H9 (cell line): Measurements from ENCODE around the gene MYBBP1A. TPM values are rescaled to one million over a fixed set of nuclear protein-coding genes. Genes with fewer than 3 reads are reported as not detected.

Experiments used
- DNase-seq: peaks from one replicate; pipeline ENCODE4 v3.0.0-alpha.2; 2017
- H2AFZ ChIP-seq: one replicate; pipeline ENCODE4 v1.6.1; 2013; ENCODE audit warnings: mild to moderate bottlenecking, low read length, control low read depth, moderate library complexity
- H2AK5ac ChIP-seq: 2 replicates; pipeline ENCODE4 v1.6.1; 2013; ENCODE audit warnings: low read length, control low read depth, mixed read lengths; ENCODE audit not compliant: insufficient read length
- H2BK120ac ChIP-seq: one replicate; pipeline ENCODE4 v1.6.1; 2013; ENCODE audit warnings: low read depth, mild to moderate bottlenecking, low read length, control low read depth, inconsistent platforms; ENCODE audit not compliant: poor library complexity, severe bottlenecking
- H2BK12ac ChIP-seq: 2 replicates; pipeline ENCODE4 v1.6.1; 2013; ENCODE audit warnings: low read length, control low read depth, mixed read lengths, low read depth; ENCODE audit not compliant: insufficient read length
- H2BK15ac ChIP-seq: 2 replicates; pipeline ENCODE4 v1.6.1; 2013; ENCODE audit warnings: low read depth, low read length, control low read depth
- H2BK20ac ChIP-seq: one replicate; pipeline ENCODE4 v1.6.1; 2013; ENCODE audit warnings: low read depth, mild to moderate bottlenecking, low read length, control low read depth, inconsistent platforms; ENCODE audit not compliant: poor library complexity, severe bottlenecking
- H2BK5ac ChIP-seq: 2 replicates; pipeline ENCODE4 v1.6.1; 2013; ENCODE audit warnings: low read length, control low read depth, mixed read lengths; ENCODE audit not compliant: insufficient read length
- H3K14ac ChIP-seq: 2 replicates; pipeline ENCODE4 v1.6.1; 2013; ENCODE audit warnings: low read length, control low read depth; ENCODE audit not compliant: insufficient read depth
- H3K18ac ChIP-seq: 2 replicates; pipeline ENCODE4 v1.6.1; 2013; ENCODE audit warnings: low read depth, mild to moderate bottlenecking, mixed read lengths, low read length, control low read depth; ENCODE audit not compliant: insufficient read length
- H3K23ac ChIP-seq: 2 replicates; pipeline ENCODE4 v1.6.1; 2013; ENCODE audit warnings: low read length, control low read depth, mixed read lengths, low read depth; ENCODE audit not compliant: insufficient read length
- H3K23me2 ChIP-seq: 2 replicates; pipeline ENCODE4 v1.6.1; 2013; ENCODE audit warnings: low read depth, mild to moderate bottlenecking, mixed read lengths, low read length, control low read depth; ENCODE audit not compliant: insufficient read length, poor library complexity, severe bottlenecking
- H3K27ac ChIP-seq: 2 replicates; pipeline ENCODE4 v1.5.1; 2013; ENCODE audit warnings: low read length, control low read depth, mixed read lengths, low read depth; ENCODE audit not compliant: insufficient read length
- H3K27me3 ChIP-seq: 2 replicates; pipeline ENCODE4 v1.6.1; 2013; ENCODE audit warnings: low read length, control low read depth, inconsistent platforms; ENCODE audit not compliant: insufficient read depth
- H3K4ac ChIP-seq: 2 replicates; pipeline ENCODE4 v1.6.1; 2013; ENCODE audit warnings: low read depth, mild to moderate bottlenecking, control low read depth, inconsistent platforms, low read length, moderate library complexity
- H3K4me1 ChIP-seq: 2 replicates; pipeline ENCODE4 v1.6.1; 2013; ENCODE audit warnings: low read length, control low read depth, inconsistent platforms; ENCODE audit not compliant: insufficient read depth
- H3K4me2 ChIP-seq: 2 replicates; pipeline ENCODE4 v1.6.1; 2013; ENCODE audit warnings: low read length, control low read depth, mixed read lengths; ENCODE audit not compliant: insufficient read length, insufficient read depth
- H3K56ac ChIP-seq: 2 replicates; pipeline ENCODE4 v1.6.1; 2013; ENCODE audit warnings: low read depth, mild to moderate bottlenecking, mixed read lengths, low read length, control low read depth; ENCODE audit not compliant: insufficient read length
- H3K79me1 ChIP-seq: 2 replicates; pipeline ENCODE4 v1.6.1; 2013; ENCODE audit warnings: low read depth, mild to moderate bottlenecking, moderate library complexity, low read length, control low read depth, inconsistent platforms; ENCODE audit not compliant: insufficient read depth, poor library complexity, severe bottlenecking
- H3K79me2 ChIP-seq: 2 replicates; pipeline ENCODE4 v1.6.1; 2013; ENCODE audit warnings: low read length, control low read depth, inconsistent platforms; ENCODE audit not compliant: insufficient read depth
- H3K9ac ChIP-seq: 2 replicates; pipeline ENCODE4 v1.6.1; 2013; ENCODE audit warnings: low read length, control low read depth, mixed read lengths; ENCODE audit not compliant: insufficient read length; ENCODE audit errors: extremely low read depth
- H3K9me3 ChIP-seq: one replicate; pipeline ENCODE4 v1.6.1; 2013; ENCODE audit warnings: low read depth, low read length, inconsistent platforms; ENCODE audit not compliant: control insufficient read depth
- H3T11ph ChIP-seq: one replicate; pipeline ENCODE4 v1.6.1; 2013; ENCODE audit warnings: mild to moderate bottlenecking, low read length, control low read depth, inconsistent platforms
- H4K20me1 ChIP-seq: one replicate; pipeline ENCODE4 v1.6.1; 2013; ENCODE audit not compliant: control insufficient read depth, insufficient read length, insufficient read depth
- H4K5ac ChIP-seq: 2 replicates; pipeline ENCODE4 v1.6.1; 2013; ENCODE audit warnings: low read depth, mild to moderate bottlenecking, mixed read lengths, low read length, control low read depth; ENCODE audit not compliant: insufficient read length
- H4K8ac ChIP-seq: replicated peaks from 2 replicates; pipeline ENCODE4 v1.6.1; 2013; ENCODE audit warnings: low read length, control low read depth, mixed read lengths, low read depth; ENCODE audit not compliant: insufficient read length
- H4K91ac ChIP-seq: 2 replicates; pipeline ENCODE4 v1.6.1; 2013; ENCODE audit warnings: low read depth, mild to moderate bottlenecking, moderate library complexity, mixed read lengths, low read length, control low read depth; ENCODE audit not compliant: insufficient read length
- H3K27ac Mint-ChIP-seq, 3 experiments: 2 replicates in 2 of 3; 3 replicates in 1 of 3; pipeline ENCODE4 v1.8.0; 2020 to 2021; ENCODE audit warnings: mixed read lengths in 3 of 3, mild to moderate bottlenecking in 1 of 3, moderate library complexity in 1 of 3
- H3K27me3 Mint-ChIP-seq: 2 replicates; pipeline ENCODE4 v1.8.0; 2021; ENCODE audit warnings: low read depth, mild to moderate bottlenecking, moderate library complexity, mixed read lengths
- H3K36me3 Mint-ChIP-seq, 3 experiments: 2 replicates in 2 of 3; 3 replicates in 1 of 3; pipeline ENCODE4 v1.8.0; 2020 to 2021; ENCODE audit warnings: low read depth in 3 of 3, mixed read lengths in 3 of 3; ENCODE audit not compliant: insufficient read depth in 1 of 3
- H3K4me1 Mint-ChIP-seq, 2 experiments: 2 replicates each; pipeline ENCODE4 v1.8.0; 2020; ENCODE audit warnings: mixed read lengths in 2 of 2
- H3K4me3 Mint-ChIP-seq, 2 experiments: 2 replicates in 1 of 2; 3 replicates in 1 of 2; pipeline ENCODE4 v1.8.0; 2020 to 2021; ENCODE audit warnings: mild to moderate bottlenecking in 2 of 2, mixed read lengths in 2 of 2, moderate library complexity in 1 of 2
- H3K9me3 Mint-ChIP-seq, 2 experiments: 2 replicates in 1 of 2; 3 replicates in 1 of 2; pipeline ENCODE4 v1.8.0; 2020; ENCODE audit warnings: mild to moderate bottlenecking in 2 of 2, mixed read lengths in 2 of 2, moderate library complexity in 1 of 2
- CTCF ChIP-seq: fragments of 200-600 bp; sonication (generic); conservative IDR thresholded peaks from 3 replicates; pipeline ENCODE4 v1.8.0; 2021; ENCODE audit warnings: antibody characterized with exemption, mild to moderate bottlenecking
- WGBS: extraction: QIAGEN DNeasy Blood & Tissue Kit; methylation state at CpG from one replicate; pipeline ENCODE4 v1.1.7; 2013; ENCODE audit warnings: missing lambda C conversion rate, low lambda C conversion rate, mixed read lengths; ENCODE audit not compliant: insufficient read length; ENCODE audit errors: extremely low coverage; 5-methylcytosine and 5-hydroxymethylcytosine counted together
- total RNA-seq: library from RNA; stranded (reverse); gene quantifications from 2 replicates; pipeline ENCODE4 v1.2.1, GENCODE V29; 2021

MYBBP1A gene
- total RNA-seq, 1 experiment from 2014 or later: 181 TPM

DNA sequence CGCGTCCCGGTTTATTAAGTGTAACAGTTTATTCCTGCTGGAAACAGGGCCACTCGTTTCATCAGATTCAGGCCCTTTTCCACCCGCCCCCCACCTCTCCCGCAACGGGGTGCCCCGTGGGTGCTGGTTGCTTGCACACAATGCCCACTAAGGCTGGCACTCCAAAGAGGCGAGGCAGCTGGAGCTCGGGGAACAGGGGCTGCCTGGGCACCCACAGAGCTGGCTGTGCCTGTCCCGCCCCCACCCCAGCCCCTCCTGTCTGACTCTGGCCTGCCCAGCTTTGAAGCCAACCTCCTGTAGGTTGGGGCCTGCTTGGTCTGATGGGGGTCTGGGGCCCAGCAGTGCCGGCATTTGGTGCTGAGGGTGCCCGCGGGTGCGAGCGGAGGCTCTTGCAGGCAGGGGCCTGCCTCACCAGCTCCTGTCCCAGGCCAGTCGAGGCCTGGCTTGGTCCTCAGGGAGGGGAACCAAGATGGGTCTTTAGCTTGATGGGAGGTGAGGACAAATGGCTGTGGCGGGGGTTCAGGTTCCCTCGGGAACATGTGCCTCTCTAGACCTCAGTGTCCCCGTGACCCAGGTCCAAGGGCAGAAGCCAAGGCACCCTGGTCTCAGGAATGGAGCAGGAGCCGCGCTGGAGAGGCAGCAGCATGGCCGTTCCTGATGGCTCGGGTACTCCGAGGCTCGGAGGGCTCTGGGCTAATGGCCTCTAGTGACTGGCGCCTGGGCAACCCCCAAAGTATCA, 20.1 kb downstream of the MYBBP1A start:
- Histone ChIP-seq H3K9ac (no peak overlapping the region), H4K91ac (no peak overlapping the region), H3K27me3 (peaks cover 3% of the 10 kb centered on the region; the same call in 1 of the 2 replicates), H3K79me1 (no peaks in the 10 kb centered on the region), H2BK120ac (no peak overlapping the region), H4K5ac (no peak overlapping the region), H3K27ac (no peak overlapping the region), H3K4me2 (no peak overlapping the region), H4K8ac (no peak overlapping the region), H3K23ac (no peak overlapping the region), H2AFZ (no peak overlapping the region), H2AK5ac (no peak overlapping the region), H3K9me3 (no peaks in the 10 kb centered on the region), H3T11ph (no peak overlapping the region), H2BK12ac (no peak overlapping the region), H2BK5ac (no peak overlapping the region), H3K14ac (no peak overlapping the region), H3K56ac (no peak overlapping the region), H2BK20ac (no peak overlapping the region), H4K20me1 (peaks cover 4% of the 10 kb centered on the region), H3K79me2 (no peaks in the 10 kb centered on the region), H2BK15ac (no peak overlapping the region), H3K18ac (no peak overlapping the region), H3K4ac (no peak overlapping the region), H3K23me2 (no peaks in the 10 kb centered on the region), H3K4me1 (no peaks in the 10 kb centered on the region; the same call in 1 of the 2 replicates)
- H3K27me3 Mint-ChIP-seq: peaks cover 50% of the 10 kb centered on the region
- TF ChIP-seq CTCF: no peak
- H3K27ac Mint-ChIP-seq: no peak overlapping the region
- H3K4me3 Mint-ChIP-seq: no peak overlapping the region; a peak in 1 of 5 replicates
- WGBS: no CpG with 5 or more reads among the region's 27 CpGs
- peaks cover 19 to 20% of the 10 kb centered on the region in 2 experiments for H3K4me1 Mint-ChIP-seq
- H3K36me3 Mint-ChIP-seq: peaks cover 4 to 30% (median 11%) of the 10 kb centered on the region in 3 experiments; a peak in 5 of 7 replicates
- no peaks in the 10 kb centered on the region for H3K9me3 Mint-ChIP-seq
- no peak for DNase-seq
